ENCODE results near the gene PPP2R3B.

- TF ChIP-seq CTCF (IDR thresholded peaks at IDR 0.05) (no peak), POLR2A (IDR thresholded peaks at IDR 0.05) (no peak)
These were observed 35.0 kb downstream of the PPP2R3B start for GRCh38 chrX:351736-352135.

Measured in right lobe of liver (tissue), 4 donors.